PC-9 (cell line): ENCODE measurements around the gene COTL1. TPM values are rescaled to one million over a fixed set of nuclear protein-coding genes. Genes with fewer than 3 reads are reported as not detected.

ENCODE experiments used
- BruUV-seq: library from RNA; stranded (reverse); fragments of 400-500 nt; replicated peaks from 2 replicates; lab custom pipeline; 2021; lab: Mats Ljungman, UMichigan
- CTCF ChIA-PET: fragments of 300-600 bp; sonication (Branson Sonifier 250); formaldehyde crosslinking; loops from one replicate; lab custom pipeline; 2022; ENCODE audit warnings: antibody characterized with exemption; lab: Charles Lee
- POLR2A ChIA-PET: fragments of 300-600 bp; sonication (Branson Sonifier 250); formaldehyde crosslinking; loops from one replicate; lab custom pipeline; 2022; ENCODE audit warnings: antibody characterized with exemption; ENCODE audit not compliant: unreplicated experiment; lab: Charles Lee
- DNase-seq, 2 experiments: peaks; one replicate each; pipeline versions ENCODE4 v3.0.0 to v3.0.0-alpha.2; 2015 to 2022; ENCODE audit warnings: mixed read lengths in 1 of 2
- H2AFZ ChIP-seq: fragments of 200-600 bp; sonication (generic); 2 replicates; pipeline ENCODE4 v1.8.1; 2017; ENCODE audit warnings: antibody characterized with exemption
- H3F3A ChIP-seq: fragments of 200-600 bp; sonication (generic); 2 replicates; pipeline ENCODE4 v1.8.1; 2017; ENCODE audit warnings: antibody characterized with exemption, mild to moderate bottlenecking, low read depth; ENCODE audit not compliant: insufficient read depth
- H3K27ac ChIP-seq: fragments of 200-600 bp; sonication (generic); 2 replicates; pipeline ENCODE4 v1.6.1; 2016; ENCODE audit warnings: mixed run types
- H3K27me3 ChIP-seq: fragments of 200-600 bp; sonication (generic); 2 replicates; pipeline ENCODE4 v1.6.1; 2016; ENCODE audit warnings: low read depth, mixed run types; ENCODE audit not compliant: insufficient read depth
- H3K36me3 ChIP-seq: fragments of 200-600 bp; sonication (generic); 2 replicates; pipeline ENCODE4 v1.6.1; 2016; ENCODE audit warnings: low read depth, mixed run types
- H3K4me1 ChIP-seq: fragments of 200-600 bp; sonication (generic); replicated peaks from 2 replicates; pipeline ENCODE4 v1.6.1; 2016; ENCODE audit warnings: mixed run types; ENCODE audit not compliant: insufficient read depth
- H3K4me2 ChIP-seq: fragments of 200-600 bp; sonication (generic); 2 replicates; pipeline ENCODE4 v1.6.1; 2017; ENCODE audit warnings: mixed run types
- H3K4me3 ChIP-seq: fragments of 200-600 bp; sonication (generic); 2 replicates; pipeline ENCODE4 v1.6.1; 2016; ENCODE audit warnings: mixed run types
- H3K79me2 ChIP-seq: fragments of 200-600 bp; sonication (generic); 2 replicates; pipeline ENCODE4 v1.6.1; 2017; ENCODE audit warnings: low read depth, mixed run types
- H3K9me2 ChIP-seq: fragments of 200-600 bp; sonication (generic); 2 replicates; pipeline ENCODE4 v1.8.1; 2017; ENCODE audit warnings: mild to moderate bottlenecking; ENCODE audit not compliant: insufficient read depth
- H3K9me3 ChIP-seq: fragments of 200-600 bp; sonication (generic); 2 replicates; pipeline ENCODE4 v1.8.1; 2016; ENCODE audit warnings: low read depth; ENCODE audit not compliant: insufficient read depth
- H4K20me1 ChIP-seq: fragments of 200-600 bp; sonication (generic); 2 replicates; pipeline ENCODE4 v1.8.1; 2017; ENCODE audit not compliant: insufficient read depth
- CTCF ChIP-seq: fragments of 200-600 bp; sonication (generic); conservative IDR thresholded peaks from 2 replicates; pipeline ENCODE4 v1.6.1; 2017; ENCODE audit warnings: mixed run types, antibody characterized with exemption, mild to moderate bottlenecking, moderate library complexity
- EZH2 ChIP-seq: fragments of 200-600 bp; sonication (generic); IDR thresholded peaks from 2 replicates; pipeline ENCODE4 v1.8.0; 2017; ENCODE audit warnings: antibody characterized with exemption, low read depth
- intact Hi-C: fragments of 100-400 bp; cut with micrococcal nuclease; formaldehyde crosslinking; loops from one replicate; pipeline ENCODE4 v1.10.0; 2022; ENCODE audit not compliant: unreplicated experiment
- total RNA-seq: library from RNA; stranded (reverse); gene quantifications from 2 replicates; pipeline ENCODE4 v1.2.3, GENCODE V29; 2021

Gene COTL1
- total RNA-seq, 1 experiment from 2014 or later: 512 TPM

GRCh38 chr16:84611041-84611440 lies 6.8 kb downstream of the COTL1 start:
- Histone ChIP-seq H3K79me2 (peaks cover 100% of the 10 kb centered on the region), H3F3A (peaks cover 39% of the 10 kb centered on the region; the same call in 1 of the 2 replicates), H2AFZ (no peak overlapping the region), H3K27me3 (no peaks in the 10 kb centered on the region), H3K9me3 (no peaks in the 10 kb centered on the region), H3K4me3 (no peak overlapping the region), H3K4me2 (no peak overlapping the region), H4K20me1 (peaks cover 99% of the 10 kb centered on the region), H3K36me3 (peaks cover 7% of the 10 kb centered on the region; the same call in 1 of the 2 replicates), H3K27ac (no peak overlapping the region), H3K9me2 (no peaks in the 10 kb centered on the region), H3K4me1 (peaks cover 16% of the 10 kb centered on the region)
- DNase-seq: no peak
- no TSS peak for BruUV-seq
- intact Hi-C loops: no loop called here
- POLR2A ChIA-PET: no interaction called here
- CTCF ChIA-PET: no interaction called here
- TF ChIP-seq EZH2: no peak
- TF ChIP-seq CTCF: no peak

GRCh38 chr16:84610376-84610775 lies 7.5 kb downstream of the COTL1 start:
- H3F3A ChIP-seq: peaks cover 42% of the 10 kb centered on the region; the same call in 1 of the 2 replicates
- peaks cover 99% of the 10 kb centered on the region for H4K20me1 ChIP-seq
- peaks cover 100% of the 10 kb centered on the region for H3K79me2 ChIP-seq
- no TSS peak for BruUV-seq
- ChIA-PET POLR2A (no interaction called here), CTCF (no interaction called here)
- no peak overlapping the region for H2AFZ ChIP-seq
- H3K27ac ChIP-seq: no peak overlapping the region
- DNase-seq: no peak
- peaks cover 7% of the 10 kb centered on the region; the same call in 1 of the 2 replicates for H3K36me3 ChIP-seq
- H3K9me3 ChIP-seq: no peaks in the 10 kb centered on the region
- H3K4me2 ChIP-seq: no peak overlapping the region
- no peaks in the 10 kb centered on the region for H3K27me3 ChIP-seq
- no peaks in the 10 kb centered on the region for H3K9me2 ChIP-seq
- TF ChIP-seq EZH2: no peak
- TF ChIP-seq CTCF: no peak
- intact Hi-C loops: no loop called here
- H3K4me3 ChIP-seq: no peak overlapping the region
- peaks cover 10% of the 10 kb centered on the region for H3K4me1 ChIP-seq

GRCh38 chr16:84609563-84610177 lies 8.2 kb downstream of the COTL1 start:
- intact Hi-C loops: no loop called here
- Histone ChIP-seq H3K4me2 (no peak overlapping the region), H3K36me3 (peaks cover 7% of the 10 kb centered on the region; the same call in 1 of the 2 replicates), H3K27ac (no peak overlapping the region), H2AFZ (no peak overlapping the region), H3K4me1 (peaks cover 3% of the 10 kb centered on the region), H3K4me3 (no peak overlapping the region), H3K9me3 (no peaks in the 10 kb centered on the region), H4K20me1 (peaks cover 99% of the 10 kb centered on the region), H3K27me3 (no peaks in the 10 kb centered on the region), H3K9me2 (no peaks in the 10 kb centered on the region), H3F3A (peaks cover 40% of the 10 kb centered on the region; the same call in 1 of the 2 replicates), H3K79me2 (peaks cover 100% of the 10 kb centered on the region)
- DNase-seq: no peak
- TF ChIP-seq CTCF: no peak
- ChIA-PET CTCF (no interaction called here), POLR2A (interaction anchor here (0.5 kb wide), 1 partner anchor 235 kb away, joined by 5 read pairs; no protein-coding TSS in a partner anchor)
- no TSS peak for BruUV-seq
